Stimulated activated CD4-positive, alpha-beta T cell treated with anti-CD3 and anti-CD28 coated beads, TNF-alpha, amount 100 ng/mL, for 48 hours (primary cell): ENCODE measurements around the gene SLC16A2.
"Not testable (repeated sequence)": the region's sequence is repeated elsewhere in the genome, so short reads cannot be mapped to it uniquely, and the experiment has no call there.

Source experiments
- DNase-seq, 3 donors: peaks; one replicate each; pipeline ENCODE4 v3.0.0-alpha.2; 2020; ENCODE audit warnings: low read depth in 3 of 3

Gene SLC16A2

DNA sequence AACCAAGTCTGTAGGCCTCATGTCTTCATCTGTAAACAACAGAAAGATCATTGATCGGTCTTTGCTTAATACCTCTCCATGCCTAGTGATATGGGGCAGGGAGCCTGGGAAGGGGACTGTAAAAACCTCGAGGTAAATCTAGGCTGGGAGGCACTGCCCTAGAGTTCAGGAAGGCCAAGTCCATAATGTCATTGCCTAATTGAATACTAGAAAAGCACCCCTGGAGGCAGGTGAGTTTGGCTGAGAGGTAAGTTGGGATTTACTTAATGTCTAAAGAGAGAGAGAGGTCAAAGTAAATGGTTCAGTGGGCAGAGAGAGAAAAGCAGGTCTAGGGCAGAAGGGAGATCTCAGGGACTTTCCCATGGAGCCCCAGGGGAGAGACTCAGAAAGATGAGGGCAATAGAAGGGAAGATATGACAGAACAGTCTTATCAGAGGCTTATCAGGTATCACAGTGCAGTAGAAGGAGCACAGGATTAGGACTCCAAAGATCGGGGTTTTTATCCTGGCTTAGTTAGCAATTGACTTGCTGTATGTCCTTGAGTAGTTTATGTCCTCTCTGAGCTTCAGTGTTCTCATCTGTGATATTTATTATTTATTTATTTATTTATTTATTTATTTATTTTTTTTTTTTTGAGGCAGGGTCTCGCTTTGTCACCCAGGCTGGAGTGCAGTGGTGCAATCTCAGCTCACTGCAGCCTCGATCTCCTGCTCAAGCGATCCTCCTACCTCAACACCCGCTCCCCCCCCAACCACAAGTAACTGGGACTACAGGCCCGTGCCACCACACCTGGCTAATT is 85.2 kb downstream of the SLC16A2 start:
- no peak for DNase-seq

- no peak for DNase-seq
Observed at GRCh38 chrX:74507191-74507590, 85.9 kb downstream of the SLC16A2 start.

GRCh38 chrX:74509989-74510388 is 88.7 kb downstream of the SLC16A2 start:
- DNase-seq, result no peak

DNA sequence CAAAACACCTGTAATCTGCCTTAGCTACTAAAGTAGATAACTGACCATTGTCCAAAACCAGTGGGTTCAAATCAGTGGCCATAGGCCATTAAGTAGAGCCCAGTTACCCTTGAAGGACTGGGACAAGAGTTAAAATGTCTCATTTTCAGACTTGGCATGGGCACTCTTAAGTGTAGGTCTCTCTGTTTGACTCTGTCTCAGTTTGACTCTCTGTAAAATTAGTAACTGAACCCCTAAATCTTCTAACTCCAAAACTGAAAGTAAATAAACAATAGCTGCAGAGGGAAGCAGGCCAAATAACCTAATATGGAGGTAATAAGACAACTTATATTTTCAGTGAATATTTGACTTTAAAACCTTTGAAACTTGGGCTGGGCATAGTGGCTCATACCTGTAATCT is 89.1 kb downstream of the SLC16A2 start:
- DNase-seq, result no peak

DNA sequence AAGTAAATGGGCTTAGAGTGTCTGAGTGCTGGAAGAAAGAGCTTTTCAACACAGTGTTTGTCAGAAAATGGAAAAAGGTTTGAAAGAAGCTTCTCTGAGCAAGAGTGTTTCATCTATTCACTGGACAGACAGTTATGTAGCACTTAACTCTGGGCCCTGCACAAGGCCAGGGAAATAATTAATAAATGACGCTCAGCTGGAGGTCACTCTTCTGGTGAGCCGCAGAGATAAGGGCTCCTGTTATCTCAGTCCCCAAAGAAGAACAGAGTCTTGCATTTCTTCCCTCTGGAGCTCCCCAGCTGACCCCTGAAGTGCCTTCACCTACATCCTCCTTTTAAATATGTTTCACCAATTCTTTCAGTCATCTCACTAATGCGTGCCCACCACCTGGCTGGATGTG is 90.4 kb downstream of the SLC16A2 start:
- DNase-seq, result no peak

DNA sequence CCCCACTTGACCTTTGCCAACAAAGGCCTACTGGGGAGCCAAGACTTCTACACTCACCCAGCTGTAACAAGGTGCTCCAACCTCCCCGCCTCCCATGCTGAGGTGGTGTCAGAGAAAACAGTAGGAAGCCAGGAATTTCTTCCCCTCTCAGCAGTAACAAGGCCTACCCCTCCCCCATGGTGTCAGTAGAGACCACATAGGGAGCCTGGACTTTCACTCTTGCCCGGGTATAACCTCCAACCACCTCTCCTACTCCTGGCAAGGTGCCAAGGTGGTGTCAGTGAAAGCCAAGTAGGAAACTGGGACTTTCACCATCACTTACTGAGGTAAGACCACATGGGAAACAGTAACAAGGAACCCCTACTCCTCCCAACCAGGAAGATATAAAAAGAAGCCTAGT is 93.1 kb downstream of the SLC16A2 start:
- DNase-seq, result no peak

GRCh38 chrX:74515356-74515755 is 94.1 kb downstream of the SLC16A2 start:
- no peak for DNase-seq

GRCh38 chrX:74516013-74516412 is 94.7 kb downstream of the SLC16A2 start:
- not testable (repeated sequence) for DNase-seq

DNA sequence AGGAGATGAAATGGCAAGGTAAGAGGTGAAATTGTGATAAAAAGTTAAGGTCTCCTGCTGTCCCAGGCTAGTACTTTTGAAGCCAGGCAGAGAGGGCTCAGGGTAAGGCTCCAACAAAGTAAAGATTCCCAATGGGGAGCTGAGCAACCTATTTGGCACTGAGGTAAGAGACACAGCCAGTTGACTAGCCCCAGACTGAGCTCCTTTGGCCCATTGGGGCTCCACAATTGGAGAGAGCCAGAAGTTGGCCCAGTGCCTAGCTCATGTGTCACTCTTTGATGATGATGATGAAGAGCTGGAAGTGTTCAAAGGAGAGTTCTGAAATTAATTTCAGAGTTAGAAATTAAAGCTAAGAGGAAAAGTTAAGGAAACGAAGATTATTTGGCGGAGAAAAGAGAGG is 98.6 kb downstream of the SLC16A2 start:
- DNase-seq, result no peak

DNA sequence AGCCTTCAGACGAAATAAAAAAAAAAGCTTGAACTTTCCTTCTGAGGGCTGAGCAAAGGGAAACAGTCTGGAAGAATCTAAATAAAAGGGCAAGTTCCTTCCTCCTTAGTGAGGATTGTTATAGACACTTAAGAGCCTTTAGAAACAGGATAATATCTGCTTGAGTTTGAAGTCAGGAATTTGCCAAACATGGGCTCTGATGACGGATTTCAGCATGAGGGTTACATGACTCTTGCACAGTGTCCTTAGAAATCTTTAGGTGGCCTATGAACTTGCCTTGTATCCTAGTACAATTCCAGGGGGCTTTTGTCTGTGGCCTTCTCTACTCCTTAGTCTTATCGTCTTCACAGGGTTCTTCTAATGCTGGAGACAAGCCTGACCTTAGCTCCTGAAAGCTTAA is 99.0 kb downstream of the SLC16A2 start:
- no peak for DNase-seq

DNA sequence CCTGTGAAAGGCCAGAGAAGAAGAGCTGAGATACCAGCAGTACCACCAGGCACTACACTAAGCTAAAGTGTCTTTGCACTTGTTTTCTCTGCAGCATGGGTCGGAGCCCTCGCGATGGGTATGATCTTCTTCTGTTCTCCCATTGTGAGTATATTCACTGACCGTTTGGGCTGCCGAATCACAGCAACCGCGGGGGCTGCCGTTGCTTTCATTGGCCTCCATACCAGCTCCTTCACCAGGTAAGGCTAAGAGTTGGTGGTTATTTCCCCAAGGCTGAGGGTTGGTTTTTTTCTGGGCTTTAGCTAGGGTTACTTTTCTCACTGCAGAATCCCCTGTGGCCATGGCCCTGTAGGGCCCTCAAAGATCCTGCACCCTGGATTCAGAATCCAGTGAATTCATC is 99.6 kb downstream of the SLC16A2 start:
- DNase-seq, result no peak

DNA sequence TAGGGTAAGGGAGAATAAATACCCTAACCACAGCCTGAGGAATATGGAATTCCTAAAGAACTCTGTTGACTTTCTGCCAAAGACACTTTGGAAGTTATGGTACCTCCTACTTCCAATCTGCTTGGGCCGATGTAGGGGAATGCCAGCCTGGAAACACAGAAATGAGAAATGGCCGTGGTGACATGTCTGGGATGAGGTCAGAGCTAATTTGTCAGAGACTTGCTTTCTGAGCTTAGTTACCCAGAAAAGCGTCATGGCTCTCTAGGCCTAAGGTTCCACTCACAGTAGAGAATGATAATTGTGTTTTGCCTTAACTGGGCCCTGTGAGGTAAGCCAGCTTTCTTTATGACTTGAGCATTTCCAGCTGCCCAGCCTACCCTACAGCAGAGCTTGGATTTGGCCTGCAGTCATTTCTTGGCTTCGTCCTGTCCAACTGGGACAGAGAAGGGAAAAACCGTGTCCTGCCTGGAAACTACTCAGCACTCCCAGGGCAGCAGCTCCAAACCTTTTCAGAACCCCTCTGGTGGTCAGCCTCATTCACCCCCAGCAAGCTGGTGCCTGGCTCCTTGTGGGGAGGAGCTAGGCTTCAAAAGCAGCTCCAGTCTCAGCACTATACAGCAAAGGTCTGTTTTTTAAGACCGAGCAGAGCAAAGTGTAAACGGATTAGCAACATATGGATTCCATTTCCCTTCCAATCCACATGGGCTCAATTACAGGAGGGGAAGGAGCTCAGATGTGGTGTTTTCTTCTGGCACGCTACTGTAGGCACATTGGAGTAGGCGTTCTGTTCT is 100.9 kb downstream of the SLC16A2 start:
- DNase-seq, result no peak

- DNase-seq, result no peak
Observed at GRCh38 chrX:74523224-74523623, 101.9 kb downstream of the SLC16A2 start.

DNA sequence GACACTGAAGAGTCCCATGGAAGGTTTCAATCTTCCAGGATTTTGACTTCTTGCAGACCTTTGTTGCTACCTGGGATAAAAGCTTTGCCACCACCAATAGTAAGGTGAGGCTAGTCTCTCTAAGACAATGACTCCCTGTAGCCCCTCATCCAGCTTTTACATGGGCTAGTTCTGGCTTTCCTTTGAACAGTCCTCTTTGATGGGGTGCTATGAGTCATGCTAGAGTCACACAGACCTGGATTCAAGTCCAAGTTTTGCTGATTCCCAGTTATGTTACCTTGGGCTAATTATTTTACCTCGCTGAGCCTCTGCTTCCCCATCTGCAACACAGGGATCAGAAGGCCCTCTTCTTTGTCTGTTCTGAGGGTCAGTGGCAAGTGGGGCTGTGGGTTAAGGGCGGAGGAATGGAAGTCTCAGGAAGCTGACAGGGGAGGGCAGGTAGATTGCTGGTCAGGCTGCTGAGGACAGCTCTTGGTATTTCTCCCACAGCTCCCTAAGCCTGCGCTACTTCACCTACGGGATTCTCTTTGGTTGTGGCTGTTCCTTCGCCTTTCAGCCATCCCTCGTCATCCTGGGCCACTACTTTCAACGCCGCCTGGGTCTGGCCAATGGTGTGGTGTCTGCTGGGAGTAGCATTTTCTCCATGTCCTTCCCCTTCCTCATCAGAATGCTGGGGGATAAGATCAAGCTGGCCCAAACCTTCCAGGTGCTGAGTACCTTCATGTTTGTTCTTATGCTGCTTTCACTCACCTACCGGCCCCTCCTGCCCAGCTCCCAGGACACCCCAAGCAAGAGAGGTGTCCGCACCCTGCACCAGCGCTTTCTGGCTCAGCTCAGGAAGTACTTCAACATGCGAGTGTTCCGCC is 102.8 kb downstream of the SLC16A2 start:
- no peak for DNase-seq

GRCh38 chrX:74525116-74525515 is 103.8 kb downstream of the SLC16A2 start:
- DNase-seq, result no peak

GRCh38 chrX:74526764-74527163 is 105.5 kb downstream of the SLC16A2 start:
- DNase-seq, result no peak

DNA sequence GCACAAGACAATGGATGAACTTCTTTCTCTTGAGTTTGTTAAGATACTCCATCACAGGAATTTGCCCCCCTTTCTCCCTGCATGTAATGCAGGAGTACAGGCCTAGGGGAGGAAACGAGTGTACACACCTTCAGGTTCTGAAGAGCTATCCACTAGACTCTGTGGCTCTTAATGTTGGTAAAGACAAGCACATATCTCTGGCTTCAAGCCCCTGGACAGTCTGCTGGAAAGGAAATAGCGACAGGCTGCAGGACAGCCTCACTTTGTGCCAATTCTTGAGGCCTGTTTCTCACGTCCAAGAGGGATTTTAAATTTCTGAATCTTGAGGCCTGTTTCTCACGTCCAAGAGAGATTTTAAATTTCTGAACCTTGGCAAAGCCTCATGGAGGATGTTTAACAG is 106.1 kb downstream of the SLC16A2 start:
- no peak for DNase-seq

GRCh38 chrX:74529311-74529710 is 108.0 kb downstream of the SLC16A2 start:
- DNase-seq, result no peak

DNA sequence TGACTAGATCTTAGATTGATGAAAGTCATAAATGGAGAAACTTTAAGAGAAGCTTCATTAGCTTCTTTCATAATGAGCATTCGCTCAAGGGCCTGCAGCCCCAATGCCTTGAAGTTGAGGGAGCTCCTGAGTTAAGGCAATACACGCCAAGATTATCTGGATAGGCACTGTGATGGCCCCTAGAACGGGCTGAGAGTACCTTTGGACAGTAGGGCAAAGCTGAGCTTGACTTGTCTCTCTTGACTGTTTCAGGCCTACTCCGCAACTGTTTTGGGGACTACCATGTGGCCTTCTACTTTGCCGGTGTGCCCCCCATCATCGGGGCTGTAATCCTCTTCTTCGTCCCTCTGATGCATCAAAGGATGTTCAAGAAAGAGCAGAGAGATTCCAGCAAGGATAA is 109.8 kb downstream of the SLC16A2 start:
- DNase-seq, result no peak

DNA sequence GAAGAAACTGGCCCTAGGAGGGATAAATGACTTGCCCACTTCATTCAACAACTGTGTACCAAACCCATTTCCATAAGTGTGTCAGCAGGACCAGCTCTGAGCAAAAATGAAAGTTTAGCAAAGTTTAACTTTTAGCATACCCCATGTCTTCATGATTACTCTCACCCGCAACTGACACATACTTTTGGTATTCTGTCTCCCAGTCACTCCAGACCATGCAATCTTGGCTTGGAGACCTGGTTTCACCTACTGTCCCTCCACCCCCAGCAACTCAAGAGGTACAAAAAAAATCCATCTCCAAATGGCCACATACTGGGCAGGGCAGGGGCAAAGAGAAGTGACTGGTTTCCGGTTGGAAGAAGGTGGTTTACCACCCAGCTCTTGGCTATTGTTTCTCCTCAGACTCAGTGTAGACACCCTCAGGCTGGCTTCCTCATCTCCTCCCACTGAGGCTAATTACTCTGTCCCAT is 113.3 kb downstream of the SLC16A2 start:
- DNase-seq, result no peak

DNA sequence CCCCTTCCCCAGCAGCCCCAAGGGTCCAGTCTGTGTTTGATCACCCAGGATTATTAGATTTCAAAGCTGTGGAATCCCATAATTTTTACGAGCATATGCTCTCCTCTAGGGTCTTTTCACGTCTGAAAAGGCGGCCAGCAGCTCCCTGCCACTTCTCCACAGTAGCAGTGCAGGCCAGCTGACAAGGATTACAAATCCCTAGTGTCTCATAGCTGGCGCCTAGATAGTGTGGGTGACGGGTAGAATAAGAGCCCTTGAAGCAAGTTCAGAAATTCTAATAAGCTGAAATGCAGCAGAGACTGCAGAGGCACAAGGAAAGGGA is 113.8 kb downstream of the SLC16A2 start:
- no peak for DNase-seq

DNA sequence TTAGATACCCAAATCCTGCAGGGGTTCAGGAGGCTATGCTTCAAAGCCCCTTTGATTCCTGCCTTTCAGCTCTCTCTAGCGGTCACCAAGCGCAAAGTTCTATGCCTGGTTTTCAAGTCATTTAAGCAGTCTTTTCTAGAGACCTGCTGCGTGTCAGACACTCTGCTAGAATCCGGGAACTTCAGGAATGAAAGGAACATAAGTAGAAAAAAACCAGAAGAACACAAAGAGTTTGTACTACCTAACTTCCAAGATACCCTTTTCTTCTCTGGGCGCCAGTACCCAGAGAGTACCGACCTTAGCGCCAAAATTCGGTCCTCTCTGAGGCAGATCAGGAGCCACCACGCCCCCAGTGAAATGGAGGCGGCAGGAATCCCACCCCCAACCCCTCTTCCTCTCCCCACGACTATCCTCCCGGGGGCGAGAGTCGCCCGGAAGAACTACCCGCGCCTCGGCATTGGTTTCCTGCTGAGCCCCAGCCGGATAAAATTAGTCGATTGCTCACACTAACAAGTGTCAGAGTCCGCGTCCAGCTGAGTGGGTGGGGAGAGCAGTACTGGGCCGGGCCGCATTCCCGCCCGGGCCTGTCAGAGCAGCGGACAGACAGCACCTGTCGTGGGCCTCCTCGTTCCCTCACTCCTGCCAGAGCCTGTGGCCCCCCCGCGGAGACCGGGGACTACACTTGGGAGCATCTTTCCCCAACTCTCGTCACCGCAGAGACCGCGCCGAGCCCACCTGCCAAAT is 114.3 kb downstream of the SLC16A2 start:
- DNase-seq, result no peak
